HEK293 (cell line): ENCODE results near the gene PTPN9.
A peak's percentile ranks its signal among the peaks of the same experiment; 100 is the strongest.

Experiments
- CTCF ChIA-PET: fragments of 350-600 bp; formaldehyde crosslinking; extraction: SDS; loops from one replicate; lab custom pipeline; 2021; ENCODE audit warnings: antibody characterized with exemption; lab: Yijun Ruan, JAX
- POLR2A ChIA-PET: fragments of 300-600 bp; formaldehyde crosslinking; extraction: SDS; loops from one replicate; lab custom pipeline; 2020; ENCODE audit warnings: antibody characterized with exemption, inconsistent platforms; lab: Yijun Ruan, JAX
- H3K27ac ChIP-seq: fragments of 200-500 bp; sonication (Bioruptor generic); 2 replicates; pipeline ENCODE4 v1.5.1; 2014; ENCODE audit warnings: low read depth, low read length, control low read depth, inconsistent platforms; ENCODE audit errors: extremely low read depth
- H3K36me3 ChIP-seq, 2 experiments: fragments of 200-500 bp in 1 of 2; sonication (Bioruptor generic) in 1 of 2; 1 replicate in 1 of 2; 2 replicates in 1 of 2; pipeline ENCODE4 v1.5.1; 2014 to 2017; ENCODE audit warnings: inconsistent platforms in 2 of 2, low read length in 2 of 2; ENCODE audit not compliant: control insufficient read depth in 2 of 2, insufficient read depth in 1 of 2
- H3K4me1 ChIP-seq: fragments of 200-500 bp; sonication (Bioruptor generic); 2 replicates; pipeline ENCODE4 v1.5.1; 2014; ENCODE audit warnings: mild to moderate bottlenecking, low read length, inconsistent platforms; ENCODE audit not compliant: control insufficient read depth, insufficient read depth
- H3K4me3 ChIP-seq: 2 replicates; pipeline ENCODE4 v1.5.1; 2011; ENCODE audit warnings: low read depth, mild to moderate bottlenecking, control low read depth, low read length, moderate library complexity
- H3K9me3 ChIP-seq: fragments of 200-500 bp; sonication (Bioruptor generic); 2 replicates; pipeline ENCODE4 v1.5.1; 2014; ENCODE audit warnings: low read depth, low read length, inconsistent platforms; ENCODE audit not compliant: control insufficient read depth, insufficient read depth
- GLIS2 ChIP-seq: fragments of 450-650 bp; formaldehyde crosslinking; IDR thresholded peaks from 2 replicates; pipeline ENCODE4 v1.5.1; 2016; ENCODE audit warnings: missing biosample characterization, missing genetic modification characterization
- KLF7 ChIP-seq: fragments of 450-650 bp; formaldehyde crosslinking; IDR thresholded peaks from 2 replicates; pipeline ENCODE4 v1.5.1; 2016; ENCODE audit warnings: missing biosample characterization, missing genetic modification characterization, borderline replicate concordance
- RBAK ChIP-seq: fragments of 450-650 bp; formaldehyde crosslinking; IDR thresholded peaks from 2 replicates; pipeline ENCODE4 v1.5.1; 2016; ENCODE audit warnings: missing biosample characterization, missing genetic modification characterization
- SCRT2 ChIP-seq: fragments of 450-650 bp; formaldehyde crosslinking; IDR thresholded peaks from 2 replicates; pipeline ENCODE4 v1.5.1; 2016; ENCODE audit warnings: missing biosample characterization, missing genetic modification characterization
- TCF7L2 ChIP-seq: IDR thresholded peaks from 2 replicates; pipeline ENCODE4 v1.6.1; 2011; ENCODE audit warnings: low read depth, mild to moderate bottlenecking, inconsistent platforms, low read length, moderate library complexity, borderline replicate concordance
- ZBTB17 ChIP-seq: fragments of 450-650 bp; formaldehyde crosslinking; IDR thresholded peaks from 2 replicates; pipeline ENCODE4 v1.5.1; 2016; ENCODE audit warnings: missing biosample characterization, missing genetic modification characterization
- ZFP37 ChIP-seq: fragments of 450-650 bp; formaldehyde crosslinking; IDR thresholded peaks from 2 replicates; pipeline ENCODE4 v1.5.1; 2016; ENCODE audit warnings: missing biosample characterization, missing genetic modification characterization
- ZIC2 ChIP-seq: fragments of 450-650 bp; formaldehyde crosslinking; IDR thresholded peaks from 2 replicates; pipeline ENCODE4 v1.5.1; 2016; ENCODE audit warnings: missing biosample characterization, missing genetic modification characterization
- ZNF2 ChIP-seq: fragments of 450-650 bp; formaldehyde crosslinking; IDR thresholded peaks from 2 replicates; pipeline ENCODE4 v1.5.1; 2016; ENCODE audit warnings: missing biosample characterization, missing genetic modification characterization
- ZNF266 ChIP-seq: fragments of 450-650 bp; formaldehyde crosslinking; IDR thresholded peaks from 2 replicates; pipeline ENCODE4 v1.5.1; 2016; ENCODE audit warnings: missing biosample characterization, missing genetic modification characterization, low read depth
- ZNF37A ChIP-seq: fragments of 450-650 bp; IDR thresholded peaks from 2 replicates; pipeline ENCODE4 v1.5.1; 2018; ENCODE audit warnings: missing biosample characterization, missing genetic modification characterization
- ZNF394 ChIP-seq: fragments of 450-650 bp; formaldehyde crosslinking; IDR thresholded peaks from 2 replicates; pipeline ENCODE4 v1.5.1; 2016; ENCODE audit warnings: missing biosample characterization, missing genetic modification characterization, mild to moderate bottlenecking, moderate library complexity, borderline replicate concordance
- ZNF510 ChIP-seq: fragments of 450-650 bp; formaldehyde crosslinking; IDR thresholded peaks from 2 replicates; pipeline ENCODE4 v1.5.1; 2018; ENCODE audit warnings: mild to moderate bottlenecking, missing genetic modification characterization, missing biosample characterization; ENCODE audit not compliant: insufficient replicate concordance
- ZNF571 ChIP-seq: fragments of 450-650 bp; formaldehyde crosslinking; IDR thresholded peaks from 2 replicates; pipeline ENCODE4 v1.5.0; 2017; ENCODE audit warnings: missing biosample characterization, missing genetic modification characterization
- ZNF600 ChIP-seq: fragments of 450-650 bp; formaldehyde crosslinking; IDR thresholded peaks from 2 replicates; pipeline ENCODE4 v1.5.1; 2016; ENCODE audit warnings: missing biosample characterization, missing genetic modification characterization
- ZNF664 ChIP-seq: fragments of 450-650 bp; formaldehyde crosslinking; IDR thresholded peaks from 2 replicates; pipeline ENCODE4 v1.5.1; 2016; ENCODE audit warnings: missing biosample characterization, missing genetic modification characterization
- ZNF701 ChIP-seq: fragments of 450-650 bp; formaldehyde crosslinking; IDR thresholded peaks from 2 replicates; pipeline ENCODE4 v1.5.1; 2016; ENCODE audit warnings: missing biosample characterization, missing genetic modification characterization
- ZNF777 ChIP-seq: fragments of 450-650 bp; formaldehyde crosslinking; IDR thresholded peaks from 2 replicates; pipeline ENCODE4 v1.5.1; 2017; ENCODE audit warnings: missing biosample characterization, missing genetic modification characterization, borderline replicate concordance
- TF ChIP-seq, protein P1 (sequence below): fragments of 450-650 bp; formaldehyde crosslinking; IDR thresholded peaks from 2 replicates; pipeline ENCODE4 v1.5.1; 2016; ENCODE audit warnings: missing biosample characterization, missing genetic modification characterization
- TF ChIP-seq, protein P2 (sequence below): fragments of 450-650 bp; formaldehyde crosslinking; IDR thresholded peaks from 2 replicates; pipeline ENCODE4 v1.5.1; 2017; ENCODE audit warnings: missing biosample characterization, missing genetic modification characterization
- TF ChIP-seq, protein P3 (sequence below): fragments of 450-650 bp; formaldehyde crosslinking; IDR thresholded peaks from 2 replicates; pipeline ENCODE4 v1.5.1; 2016; ENCODE audit warnings: missing biosample characterization, missing genetic modification characterization, low read depth
- TF ChIP-seq, protein P4 (sequence below): sonication (generic); formaldehyde crosslinking; IDR thresholded peaks from 2 replicates; pipeline ENCODE4 v1.8.1; 2022; ENCODE audit warnings: mild to moderate bottlenecking, moderate library complexity, missing genetic modification reagents

Gene PTPN9

DNA sequence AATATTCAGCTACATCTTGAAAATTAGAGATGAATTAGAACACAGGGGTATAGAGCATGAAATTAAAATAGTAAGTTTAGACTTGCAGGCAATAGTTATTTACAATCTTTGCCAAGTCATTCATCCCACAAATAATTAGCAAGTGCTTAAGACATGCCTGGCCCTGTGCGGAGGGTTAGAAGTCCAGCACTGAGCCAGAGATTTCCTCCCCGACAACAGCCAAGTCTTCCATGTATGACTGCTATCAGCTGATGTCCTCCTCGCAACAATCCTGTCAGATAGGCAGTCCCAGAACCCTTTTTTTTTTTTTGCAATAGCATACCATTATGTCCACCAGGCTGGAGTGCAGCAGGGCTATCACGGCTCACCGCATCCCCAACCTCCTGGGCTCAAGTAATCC is 142.2 kb downstream of the PTPN9 start:
- Histone ChIP-seq H3K4me1 (no peaks in the 10 kb centered on the region), H3K36me3 (peaks cover 11 to 17% of the 10 kb centered on the region in 2 experiments), H3K4me3 (no peak overlapping the region), H3K27ac (no peak overlapping the region), H3K9me3 (no peaks in the 10 kb centered on the region)
- TF ChIP-seq TCF7L2 (no peak), GLIS2 (tag by site-specific recombination) (no peak), ZNF571 (no peak), ZNF394 (tag by site-specific recombination) (no peak), ZIC2 (no peak), ZNF2 (tag by site-specific recombination) (no peak), ZNF701 (no peak), SCRT2 (tag by site-specific recombination) (no peak), ZBTB17 (tag by site-specific recombination) (no peak; the same call in 1 of the 2 replicates), ZNF510 (tag by site-specific recombination) (no peak), ZNF777 (tag by site-specific recombination) (no peak)
- TF ChIP-seq, protein P1, sequence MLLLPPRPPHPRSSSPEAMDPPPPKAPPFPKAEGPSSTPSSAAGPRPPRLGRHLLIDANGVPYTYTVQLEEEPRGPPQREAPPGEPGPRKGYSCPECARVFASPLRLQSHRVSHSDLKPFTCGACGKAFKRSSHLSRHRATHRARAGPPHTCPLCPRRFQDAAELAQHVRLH = no peak
- ChIA-PET CTCF (interaction anchor here (0.6 kb wide), 1 partner anchor 638 kb away, joined by 6 read pairs; no protein-coding TSS in a partner anchor), POLR2A (interaction anchor here (1.1 to 1.7 kb wide), 2 partner anchors 17 to 68 kb away, joined by 3 to 6 read pairs; partner anchors contain the start of gene MAN2C1)

DNA sequence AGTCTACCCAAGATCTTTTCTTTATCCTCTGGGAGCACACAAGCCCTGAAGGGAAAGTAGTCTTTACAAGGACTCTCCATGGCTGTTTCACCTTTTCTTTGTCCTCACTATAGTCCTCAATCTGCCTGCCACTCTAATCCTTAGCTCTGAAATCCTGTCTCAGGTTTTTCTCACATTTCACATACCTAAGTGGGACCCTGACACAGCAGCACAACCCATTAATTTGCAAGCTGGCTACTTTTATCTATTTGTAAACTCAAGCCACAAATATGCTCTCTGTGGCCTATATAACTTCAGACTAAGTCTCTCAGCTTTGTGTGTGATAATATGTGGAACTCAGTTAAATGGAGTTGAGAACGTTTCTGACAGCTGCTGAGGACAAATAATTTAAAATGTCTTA is 147.4 kb downstream of the PTPN9 start:
- ChIA-PET CTCF (interaction anchor here (0.6 to 2.0 kb wide), 4 partner anchors 8 to 605 kb away, joined by 3 to 7 read pairs (median 5); no protein-coding TSS in a partner anchor), POLR2A (interaction anchor here (0.6 to 1.5 kb wide), 2 partner anchors 22 to 1064 kb away, joined by 3 to 8 read pairs; no protein-coding TSS in a partner anchor)
- TF ChIP-seq RBAK (tag by site-specific recombination) (no peak), ZNF600 (tag by site-specific recombination) (no peak), KLF7 (no peak), ZBTB17 (tag by site-specific recombination) (peak; percentile 55), ZNF664 (tag by site-specific recombination) (no peak), ZNF37A (tag by site-specific recombination) (no peak)
- TF ChIP-seq, protein P2, sequence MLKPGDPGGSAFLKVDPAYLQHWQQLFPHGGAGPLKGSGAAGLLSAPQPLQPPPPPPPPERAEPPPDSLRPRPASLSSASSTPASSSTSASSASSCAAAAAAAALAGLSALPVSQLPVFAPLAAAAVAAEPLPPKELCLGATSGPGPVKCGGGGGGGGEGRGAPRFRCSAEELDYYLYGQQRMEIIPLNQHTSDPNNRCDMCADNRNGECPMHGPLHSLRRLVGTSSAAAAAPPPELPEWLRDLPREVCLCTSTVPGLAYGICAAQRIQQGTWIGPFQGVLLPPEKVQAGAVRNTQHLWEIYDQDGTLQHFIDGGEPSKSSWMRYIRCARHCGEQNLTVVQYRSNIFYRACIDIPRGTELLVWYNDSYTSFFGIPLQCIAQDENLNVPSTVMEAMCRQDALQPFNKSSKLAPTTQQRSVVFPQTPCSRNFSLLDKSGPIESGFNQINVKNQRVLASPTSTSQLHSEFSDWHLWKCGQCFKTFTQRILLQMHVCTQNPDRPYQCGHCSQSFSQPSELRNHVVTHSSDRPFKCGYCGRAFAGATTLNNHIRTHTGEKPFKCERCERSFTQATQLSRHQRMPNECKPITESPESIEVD (tag by site-specific recombination) = peak; percentile 50
- Histone ChIP-seq H3K9me3 (no peaks in the 10 kb centered on the region), H3K4me1 (no peaks in the 10 kb centered on the region), H3K27ac (no peak overlapping the region), H3K4me3 (no peak overlapping the region), H3K36me3 (peaks cover 39 to 56% of the 10 kb centered on the region in 2 experiments)

DNA sequence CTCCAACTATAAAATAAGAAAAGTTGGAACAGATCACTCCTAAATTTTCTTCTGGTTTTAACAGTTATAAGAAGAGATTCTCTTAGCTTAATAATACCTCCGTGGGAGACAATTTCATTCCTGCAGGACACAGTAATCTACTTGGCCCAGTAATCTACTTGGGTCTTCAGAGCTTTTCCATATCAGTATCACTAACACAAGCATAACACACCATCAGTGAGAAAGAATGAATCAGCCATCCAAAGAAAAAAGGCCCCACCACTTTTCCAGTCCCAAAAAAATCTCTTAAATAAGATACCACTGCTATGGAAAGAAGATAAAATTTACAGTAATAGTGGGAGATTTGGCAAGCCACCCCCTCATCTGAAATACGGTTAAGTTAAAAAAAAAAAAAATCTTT is 147.8 kb downstream of the PTPN9 start:
- POLR2A ChIA-PET = interaction anchor here (1.5 kb wide), 1 partner anchor 22 kb away, joined by 8 read pairs; no protein-coding TSS in a partner anchor
- CTCF ChIA-PET = interaction anchor here (0.6 to 2.0 kb wide), 4 partner anchors 8 to 604 kb away, joined by 3 to 7 read pairs (median 5); no protein-coding TSS in a partner anchor
- Histone ChIP-seq H3K4me1 (0 out of 2 replicates have a peak, but pooled peaks cover 2% of the 10 kb centered on the region), H3K4me3 (no peak overlapping the region), H3K27ac (no peak overlapping the region), H3K36me3 (peaks cover 40 to 59% of the 10 kb centered on the region in 2 experiments), H3K9me3 (no peaks in the 10 kb centered on the region)
- TF ChIP-seq ZFP37 (tag by site-specific recombination) (no peak), ZNF701 (no peak), ZNF266 (tag by site-specific recombination) (no peak)
- TF ChIP-seq, protein P3, sequence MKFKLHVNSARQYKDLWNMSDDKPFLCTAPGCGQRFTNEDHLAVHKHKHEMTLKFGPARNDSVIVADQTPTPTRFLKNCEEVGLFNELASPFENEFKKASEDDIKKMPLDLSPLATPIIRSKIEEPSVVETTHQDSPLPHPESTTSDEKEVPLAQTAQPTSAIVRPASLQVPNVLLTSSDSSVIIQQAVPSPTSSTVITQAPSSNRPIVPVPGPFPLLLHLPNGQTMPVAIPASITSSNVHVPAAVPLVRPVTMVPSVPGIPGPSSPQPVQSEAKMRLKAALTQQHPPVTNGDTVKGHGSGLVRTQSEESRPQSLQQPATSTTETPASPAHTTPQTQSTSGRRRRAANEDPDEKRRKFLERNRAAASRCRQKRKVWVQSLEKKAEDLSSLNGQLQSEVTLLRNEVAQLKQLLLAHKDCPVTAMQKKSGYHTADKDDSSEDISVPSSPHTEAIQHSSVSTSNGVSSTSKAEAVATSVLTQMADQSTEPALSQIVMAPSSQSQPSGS (tag by site-specific recombination) = no peak
- TF ChIP-seq, protein P4, sequence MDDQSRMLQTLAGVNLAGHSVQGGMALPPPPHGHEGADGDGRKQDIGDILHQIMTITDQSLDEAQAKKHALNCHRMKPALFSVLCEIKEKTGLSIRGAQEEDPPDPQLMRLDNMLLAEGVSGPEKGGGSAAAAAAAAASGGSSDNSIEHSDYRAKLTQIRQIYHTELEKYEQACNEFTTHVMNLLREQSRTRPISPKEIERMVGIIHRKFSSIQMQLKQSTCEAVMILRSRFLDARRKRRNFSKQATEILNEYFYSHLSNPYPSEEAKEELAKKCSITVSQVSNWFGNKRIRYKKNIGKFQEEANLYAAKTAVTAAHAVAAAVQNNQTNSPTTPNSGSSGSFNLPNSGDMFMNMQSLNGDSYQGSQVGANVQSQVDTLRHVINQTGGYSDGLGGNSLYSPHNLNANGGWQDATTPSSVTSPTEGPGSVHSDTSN (CRISPR knock-in tag) = no peak
